Ovary (tissue), 9 donors: ENCODE measurements around the gene NKX2-3. TPM values are rescaled to one million over a fixed set of nuclear protein-coding genes. Genes with fewer than 3 reads are reported as not detected.

Experiments used
- DNase-seq, 5 donors: peaks; one replicate each; pipeline ENCODE4 v3.0.0-alpha.2; 2019 to 2020
- H3K27ac ChIP-seq, 2 donors: fragments of 200-600 bp; one replicate each; pipeline versions ENCODE4 v1.5.1 to v1.8.0; 2019 to 2022
- H3K27me3 ChIP-seq: fragments of 200-600 bp; one replicate; pipeline ENCODE4 v1.8.0; 2022
- H3K36me3 ChIP-seq: fragments of 200-600 bp; sonication (generic); one replicate; pipeline ENCODE4 v1.5.1; 2019
- H3K4me1 ChIP-seq: one replicate; pipeline ENCODE4 v1.8.1; 2013; ENCODE audit warnings: mild to moderate bottlenecking, moderate library complexity; ENCODE audit not compliant: insufficient read depth
- H3K4me3 ChIP-seq: fragments of 200-600 bp; sonication (generic); one replicate; pipeline ENCODE4 v1.5.1; 2017
- H3K9me3 ChIP-seq, 2 donors: fragments of 200-600 bp in 1 of 2; sonication (generic) in 1 of 2; one replicate each; pipeline versions ENCODE4 v1.5.1 to v1.8.1; 2013 to 2019; ENCODE audit warnings: mild to moderate bottlenecking in 1 of 2, moderate library complexity in 1 of 2
- EP300 ChIP-seq: sonication (generic); formaldehyde crosslinking; IDR thresholded peaks from one replicate; pipeline ENCODE4 v1.6.1; 2017; ENCODE audit warnings: antibody characterized with exemption
- POLR2A ChIP-seq: fragments of 450-650 bp; IDR thresholded peaks from one replicate; pipeline ENCODE4 v1.6.1; 2017; ENCODE audit warnings: antibody characterized with exemption, mild to moderate bottlenecking, moderate library complexity
- WGBS, 3 donors: extraction: QIAGEN DNeasy Blood & Tissue Kit in 1 of 3; methylation state at CpG; one replicate each; pipeline versions ENCODE4 v1.1.5 to v1.1.7; 2013 to 2017; 5-methylcytosine and 5-hydroxymethylcytosine counted together
- intact Hi-C, 4 donors: fragments of 100-400 bp; cut with DNase I; formaldehyde crosslinking; loops; one replicate each; pipeline versions ENCODE4 v1.11.0 to v1.15.1; 2022 to 2023
- polyA plus RNA-seq, 2 donors: library from polyadenylated mRNA; stranded (reverse); fragments of 200-250 nt in 1 of 2; fragments of 350-450 nt in 1 of 2; fragmentation: Illumina TruSeq in 1 of 2; extraction: RNeasy Lipid Tissue Mini Kit (QIAGEN cat#74804) in 1 of 2; gene quantifications; one replicate each; pipeline ENCODE4 v1.2.3, GENCODE V29; 2013 to 2014
- total RNA-seq, 7 donors: library from RNA; depleted of rRNA in 2 of 7; stranded (reverse); fragments of >200 nt in 2 of 7; fragmentation: NEBNext Ultra II Directional in 3 of 7; extraction: Animal tissue kit (Norgen Biotek cat#: 25700) in 3 of 7; gene quantifications; one replicate each; pipeline versions ENCODE4 v1.1.0 to v1.2.4, GENCODE V29; 2016 to 2023
- TF ChIP-seq, protein P1 (sequence below), 3 donors: fragments of 450-650 bp in 2 of 3; fragments of 200-600 bp in 1 of 3; IDR thresholded peaks; one replicate each; pipeline versions ENCODE4 v1.5.1 to v1.8.0; 2016 to 2022; ENCODE audit warnings: antibody characterized with exemption in 3 of 3, mild to moderate bottlenecking in 1 of 3
- donor health status: DM: no; HTN: no; CAD: no; lungs with moderate emphysema.
- donor health status: DM: no; HTN: no; CAD: no.
- donor health status: Bipolar disorder and iron deficiency.
- donor health status: DM: yes; HTN: yes; CAD: no.
- donor health status: DM: no; HTN: no; CAD: no.
- donor health status: DM: yes; HTN: yes; CAD: no.

NKX2-3 gene
- total and polyA plus RNA-seq, 9 donors = 0.07 to 0.18 (median 0.12) TPM; not detected in 6

DNA sequence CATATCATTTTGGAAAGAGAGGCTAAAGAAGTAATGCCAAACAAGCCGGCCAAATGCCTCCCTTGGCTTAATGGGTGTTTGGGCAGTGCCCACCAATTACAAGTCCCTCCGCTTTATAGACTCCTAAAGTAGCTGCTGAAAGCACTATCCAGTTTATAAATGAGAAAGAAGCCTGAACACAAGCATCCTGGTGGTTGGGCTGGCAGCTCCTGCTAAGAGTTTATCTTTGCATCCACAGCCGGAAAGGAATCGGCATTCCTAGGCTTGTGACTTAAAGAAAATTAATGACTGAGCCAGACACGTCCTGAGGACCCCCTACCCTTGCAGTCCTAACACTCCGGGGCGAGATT, 13.1 kb upstream of the NKX2-3 start:
- H3K4me1 ChIP-seq = no peaks in the 10 kb centered on the region

DNA sequence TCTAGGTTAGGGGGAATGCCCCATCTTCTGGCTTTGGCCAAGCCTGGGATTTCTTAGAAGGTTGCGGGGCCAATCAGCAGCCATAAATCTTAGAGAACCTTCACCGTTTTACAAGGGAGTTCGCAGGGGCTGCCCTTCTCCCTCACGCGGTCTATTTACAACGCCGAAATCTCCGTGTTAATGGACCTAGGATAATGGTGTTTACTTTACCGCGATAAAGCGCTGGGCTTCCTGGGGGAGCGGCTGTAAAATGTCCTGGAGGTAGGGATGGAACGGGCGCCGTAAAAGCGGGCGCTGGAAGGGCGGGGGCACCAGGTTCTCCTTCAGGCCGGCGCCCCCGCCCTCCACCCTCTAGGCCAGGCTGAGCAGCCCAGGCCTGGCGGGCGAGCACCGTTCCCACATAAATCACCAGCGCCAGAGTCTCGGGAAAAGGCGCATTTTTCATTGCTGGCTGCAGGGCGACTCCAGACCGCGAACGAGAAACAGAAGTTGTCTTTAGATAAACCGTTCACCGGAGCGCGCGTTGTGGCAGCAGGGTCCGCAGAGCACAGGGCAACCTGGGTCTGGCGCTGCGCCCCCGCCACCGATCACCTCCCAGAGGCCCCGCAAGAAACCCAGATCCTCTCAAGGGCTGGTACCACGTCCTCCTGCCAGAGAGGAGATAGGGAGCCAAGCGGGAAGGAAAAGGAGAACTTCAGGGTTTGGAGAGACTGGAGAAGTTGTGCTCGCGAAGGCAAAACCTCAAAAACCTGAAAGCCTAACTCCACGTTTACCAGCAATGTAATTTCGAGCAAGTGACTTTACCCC, 12.5 kb upstream of the NKX2-3 start:
- Histone ChIP-seq H3K27me3 (no peaks in the 10 kb centered on the region), H3K4me3 (no peak overlapping the region), H3K36me3 (no peaks in the 10 kb centered on the region), H3K27ac (no peak overlapping the region), H3K4me1 (no peaks in the 10 kb centered on the region), H3K9me3 (no peaks in the 10 kb centered on the region)
- no peak for DNase-seq
- intact Hi-C loops = no loop called here
- 2 to 3% (median 2%) methylated on average over 48 of the region's 48 CpGs for WGBS, 3 donors
- TF ChIP-seq EP300 (no peak), POLR2A (no peak)
- TF ChIP-seq, protein P1, sequence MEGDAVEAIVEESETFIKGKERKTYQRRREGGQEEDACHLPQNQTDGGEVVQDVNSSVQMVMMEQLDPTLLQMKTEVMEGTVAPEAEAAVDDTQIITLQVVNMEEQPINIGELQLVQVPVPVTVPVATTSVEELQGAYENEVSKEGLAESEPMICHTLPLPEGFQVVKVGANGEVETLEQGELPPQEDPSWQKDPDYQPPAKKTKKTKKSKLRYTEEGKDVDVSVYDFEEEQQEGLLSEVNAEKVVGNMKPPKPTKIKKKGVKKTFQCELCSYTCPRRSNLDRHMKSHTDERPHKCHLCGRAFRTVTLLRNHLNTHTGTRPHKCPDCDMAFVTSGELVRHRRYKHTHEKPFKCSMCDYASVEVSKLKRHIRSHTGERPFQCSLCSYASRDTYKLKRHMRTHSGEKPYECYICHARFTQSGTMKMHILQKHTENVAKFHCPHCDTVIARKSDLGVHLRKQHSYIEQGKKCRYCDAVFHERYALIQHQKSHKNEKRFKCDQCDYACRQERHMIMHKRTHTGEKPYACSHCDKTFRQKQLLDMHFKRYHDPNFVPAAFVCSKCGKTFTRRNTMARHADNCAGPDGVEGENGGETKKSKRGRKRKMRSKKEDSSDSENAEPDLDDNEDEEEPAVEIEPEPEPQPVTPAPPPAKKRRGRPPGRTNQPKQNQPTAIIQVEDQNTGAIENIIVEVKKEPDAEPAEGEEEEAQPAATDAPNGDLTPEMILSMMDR (IDR thresholded peaks at IDR 0.05) = no peak

More for the DNA sequence above, 13.1 kb upstream of the NKX2-3 start:
- WGBS, 3 donors = 15 to 19% (median 18%) methylated on average over 7 of the region's 7 CpGs
- DNase-seq = no peak
- intact Hi-C loops = no loop called here
- TF ChIP-seq, protein P1 (IDR thresholded peaks at IDR 0.05) = no peak
- TF ChIP-seq POLR2A (no peak), EP300 (no peak)
- H3K9me3 ChIP-seq = no peaks in the 10 kb centered on the region
- H3K36me3 ChIP-seq = no peaks in the 10 kb centered on the region
- H3K4me3 ChIP-seq = no peak overlapping the region
- H3K27me3 ChIP-seq = no peaks in the 10 kb centered on the region
- no peak overlapping the region for H3K27ac ChIP-seq

DNA sequence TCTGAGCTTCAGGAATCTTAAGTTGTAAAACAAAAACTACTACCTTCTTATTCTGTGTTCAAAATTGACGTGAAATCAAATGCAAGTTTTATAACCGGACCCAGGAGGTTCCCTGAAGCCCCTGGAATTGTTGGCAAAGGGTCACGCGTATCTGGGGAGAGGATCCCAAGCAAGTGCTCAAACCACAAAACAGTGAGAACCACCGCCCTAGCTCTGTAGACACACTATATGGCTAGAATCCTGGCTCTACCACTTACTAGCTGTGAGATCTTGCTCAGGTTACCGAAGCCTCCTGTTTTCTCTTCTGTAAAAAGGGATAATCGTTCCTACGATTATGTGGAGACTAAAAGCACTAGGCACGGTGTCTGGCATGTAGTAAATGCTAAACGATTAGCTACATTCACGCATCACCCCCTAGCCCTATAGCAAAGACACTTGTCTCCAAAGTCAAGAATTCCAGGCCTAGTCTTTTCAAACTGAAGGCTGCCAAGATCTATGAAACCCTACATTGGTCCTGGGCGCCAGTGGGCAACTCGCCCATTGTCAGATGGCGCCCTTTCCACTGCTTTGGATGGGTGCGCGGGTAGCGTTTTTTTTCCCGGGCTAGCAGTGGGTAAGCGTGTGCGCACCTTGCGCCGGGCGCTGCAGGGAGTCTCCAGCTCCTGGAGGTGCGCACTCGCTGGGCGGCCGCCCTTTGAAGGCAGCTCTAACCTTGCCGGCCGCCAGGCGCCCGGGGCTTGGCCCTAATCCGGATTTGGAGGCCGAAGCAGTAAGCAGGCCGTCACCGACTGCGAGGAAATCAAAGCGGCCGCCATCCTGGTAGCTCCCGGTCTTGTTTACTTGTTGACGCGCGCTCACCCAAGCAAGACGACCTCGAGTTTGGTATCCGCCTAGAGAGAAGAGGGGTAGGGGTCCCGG, 11.6 kb upstream of the NKX2-3 start:
- WGBS, 3 donors = 10 to 17% (median 15%) methylated on average over 46 of the region's 46 CpGs
- H3K9me3 ChIP-seq = no peaks in the 10 kb centered on the region
- intact Hi-C loops = no loop called here
- H3K4me1 ChIP-seq = no peaks in the 10 kb centered on the region
- H3K27ac ChIP-seq = no peak overlapping the region
- H3K4me3 ChIP-seq = no peak overlapping the region
- TF ChIP-seq, protein P1 (IDR thresholded peaks at IDR 0.05) = no peak
- TF ChIP-seq POLR2A = no peak
- no peak for TF ChIP-seq EP300
- H3K36me3 ChIP-seq = no peaks in the 10 kb centered on the region
- no peak for DNase-seq
- no peaks in the 10 kb centered on the region for H3K27me3 ChIP-seq

DNA sequence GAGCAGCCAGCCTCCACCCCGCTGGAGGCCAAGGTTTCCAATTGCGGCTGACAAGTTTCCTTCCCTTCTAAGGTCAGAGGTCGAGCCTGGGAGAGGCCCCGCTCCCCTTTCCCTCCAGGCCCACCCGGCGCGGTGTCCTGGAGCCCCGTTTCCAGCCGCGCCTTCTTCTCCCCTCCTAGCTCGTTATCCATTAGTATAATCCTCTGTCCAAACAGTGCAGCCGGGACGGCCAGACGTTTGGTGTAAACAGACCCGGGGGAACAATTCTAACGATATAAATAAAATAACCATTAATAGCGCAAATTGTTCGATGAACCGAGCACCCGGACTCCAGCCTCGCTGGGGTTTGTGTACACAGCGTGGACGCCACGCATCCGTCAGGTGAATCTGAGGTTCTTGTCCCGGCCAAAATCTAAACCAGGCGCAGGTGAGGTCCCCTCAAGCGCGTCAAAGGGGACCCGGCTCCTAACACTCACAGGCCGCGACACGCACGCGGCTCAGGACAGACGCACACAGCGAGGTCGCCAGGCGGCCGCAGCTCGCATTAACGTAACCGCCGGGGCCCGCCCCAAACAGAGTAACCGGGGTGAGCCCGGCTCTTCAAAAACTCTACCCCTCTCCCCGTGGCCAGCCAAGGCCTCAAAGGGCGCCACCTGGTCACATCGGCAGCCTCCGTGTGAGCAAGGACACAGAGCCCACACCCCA, 10.8 kb upstream of the NKX2-3 start:
- WGBS, 3 donors = 7 to 14% (median 12%) methylated on average over 51 of the region's 51 CpGs
- intact Hi-C loops = no loop called here

More for the DNA sequence above, 10.8 kb upstream of the NKX2-3 start:
- H3K9me3 ChIP-seq = no peaks in the 10 kb centered on the region
- H3K4me1 ChIP-seq = no peaks in the 10 kb centered on the region
- DNase-seq = no peak
- H3K27ac ChIP-seq = no peak overlapping the region
- H3K27me3 ChIP-seq = peaks cover 3% of the 10 kb centered on the region
- TF ChIP-seq EP300 (no peak), POLR2A (no peak)
- TF ChIP-seq, protein P1 (IDR thresholded peaks at IDR 0.05) = no peak
- no peak overlapping the region for H3K4me3 ChIP-seq
- no peaks in the 10 kb centered on the region for H3K36me3 ChIP-seq
